ENCODE data around the gene SPACA1. TPM values are rescaled to one million over a fixed set of nuclear protein-coding genes. Genes with fewer than 3 reads are reported as not detected.

The SPACA1 gene
- total RNA-seq, 2 donors from 2014 or later = not detected

GRCh38 chr6:88044530-88044929, 3.1 kb upstream of the SPACA1 start:
- no peaks in the 10 kb centered on the region for H3K27me3 ChIP-seq
- TF ChIP-seq CTCF (IDR thresholded peaks at IDR 0.05) = no peak
- no peak overlapping the region for H3K27ac ChIP-seq
- no peaks in the 10 kb centered on the region for H3K9me3 ChIP-seq
- H3K36me3 ChIP-seq = no peaks in the 10 kb centered on the region
- H3K4me1 ChIP-seq = no peaks in the 10 kb centered on the region
- H3K4me3 ChIP-seq = no peak overlapping the region
- no peak overlapping the region for H3K9ac ChIP-seq (ENCODE audit: low read depth in 2 of 2, low read length in 2 of 2)
- no peak for DNase-seq
- intact Hi-C loops (cut with DNase I) = no loop called here

GRCh38 chr6:88045521-88046136, 2.0 kb upstream of the SPACA1 start:
- no peak overlapping the region for H3K9ac ChIP-seq (ENCODE audit: low read depth in 2 of 2, low read length in 2 of 2)
- H3K4me1 ChIP-seq = no peaks in the 10 kb centered on the region
- H3K27me3 ChIP-seq = no peaks in the 10 kb centered on the region
- H3K9me3 ChIP-seq = no peaks in the 10 kb centered on the region
- no peak overlapping the region for H3K4me3 ChIP-seq
- no peak overlapping the region for H3K27ac ChIP-seq
- TF ChIP-seq CTCF (IDR thresholded peaks at IDR 0.05) = no peak
- no peaks in the 10 kb centered on the region for H3K36me3 ChIP-seq
- DNase-seq = no peak
- intact Hi-C loops (cut with DNase I) = no loop called here

GRCh38 chr6:88048578-88048977, 937 bp downstream of the SPACA1 start:
- Histone ChIP-seq H3K27me3 (no peaks in the 10 kb centered on the region), H3K4me1 (no peaks in the 10 kb centered on the region), H3K9ac (ENCODE audit: low read depth in 2 of 2, low read length in 2 of 2) (no peak overlapping the region), H3K9me3 (no peaks in the 10 kb centered on the region), H3K4me3 (no peak overlapping the region), H3K27ac (no peak overlapping the region), H3K36me3 (no peaks in the 10 kb centered on the region)
- TF ChIP-seq CTCF (IDR thresholded peaks at IDR 0.05) = no peak
- no peak for DNase-seq
- intact Hi-C loops (cut with DNase I) = no loop called here

GRCh38 chr6:88050140-88050818, 2.6 kb downstream of the SPACA1 start:
- Histone ChIP-seq H3K27ac (no peak overlapping the region), H3K4me3 (no peak overlapping the region), H3K27me3 (no peaks in the 10 kb centered on the region), H3K4me1 (no peaks in the 10 kb centered on the region), H3K36me3 (no peaks in the 10 kb centered on the region), H3K9ac (ENCODE audit: low read depth in 2 of 2, low read length in 2 of 2) (no peak overlapping the region), H3K9me3 (no peaks in the 10 kb centered on the region)
- no peak for DNase-seq
- TF ChIP-seq CTCF (IDR thresholded peaks at IDR 0.05) = no peak
- intact Hi-C loops (cut with DNase I) = no loop called here

- no peak overlapping the region for H3K4me3 ChIP-seq
- no peak for TF ChIP-seq CTCF (IDR thresholded peaks at IDR 0.05)
Observed at GRCh38 chr6:88059191-88059590, 11.6 kb downstream of the SPACA1 start.

More at GRCh38 chr6:88059191-88059590, 11.6 kb downstream of the SPACA1 start:
- no peak overlapping the region for H3K27ac ChIP-seq
- H3K36me3 ChIP-seq = no peaks in the 10 kb centered on the region
- H3K9ac ChIP-seq (ENCODE audit: low read depth in 2 of 2, low read length in 2 of 2) = no peak overlapping the region
- intact Hi-C loops (cut with DNase I) = no loop called here
- H3K4me1 ChIP-seq = no peaks in the 10 kb centered on the region
- DNase-seq = no peak
- no peaks in the 10 kb centered on the region for H3K9me3 ChIP-seq
- H3K27me3 ChIP-seq = no peaks in the 10 kb centered on the region

All from colonic mucosa (tissue), 4 donors.